HepG2 (cell line): ENCODE results near the gene CKS2. TPM values are rescaled to one million over a fixed set of nuclear protein-coding genes. Genes with fewer than 3 reads are reported as not detected.

Source experiments
- ATF1 ChIP-seq: IDR thresholded peaks from 2 replicates; pipeline ENCODE4 v1.6.1; 2016; ENCODE audit warnings: mild to moderate bottlenecking, control low read depth
- DZIP1 ChIP-seq: sonication (generic); formaldehyde crosslinking; IDR thresholded peaks from 2 replicates; pipeline ENCODE4 v1.5.0; 2020; ENCODE audit warnings: mild to moderate bottlenecking, missing genetic modification reagents
- EED ChIP-seq: sonication (generic); formaldehyde crosslinking; IDR thresholded peaks from 2 replicates; pipeline ENCODE4 v1.5.0; 2020; ENCODE audit warnings: mild to moderate bottlenecking, missing genetic modification reagents
- GATAD1 ChIP-seq: IDR thresholded peaks from 2 replicates; pipeline ENCODE4 v1.6.1; 2016; ENCODE audit warnings: missing genetic modification reagents, missing compliant biosample characterization
- HDAC6 ChIP-seq: fragments of 200-600 bp; sonication (generic); IDR thresholded peaks from 2 replicates; pipeline ENCODE4 v1.7.0; 2017; ENCODE audit warnings: mild to moderate bottlenecking, antibody characterized with exemption, low read length, low read depth
- KDM2A ChIP-seq: sonication (generic); formaldehyde crosslinking; IDR thresholded peaks from 2 replicates; pipeline ENCODE4 v1.4.0; 2020; ENCODE audit warnings: low read depth, missing genetic modification reagents, borderline replicate concordance
- KMT2A ChIP-seq: sonication (generic); formaldehyde crosslinking; IDR thresholded peaks from 2 replicates; pipeline ENCODE4 v1.4.0; 2020; ENCODE audit warnings: missing genetic modification reagents
- LBX2 ChIP-seq: sonication (generic); formaldehyde crosslinking; IDR thresholded peaks from 2 replicates; pipeline ENCODE4 v1.5.0; 2020; ENCODE audit warnings: missing genetic modification reagents, mild to moderate bottlenecking, borderline replicate concordance
- MED8 ChIP-seq: sonication (generic); formaldehyde crosslinking; IDR thresholded peaks from 2 replicates; pipeline ENCODE4 v1.8.1; 2023; ENCODE audit warnings: mild to moderate bottlenecking, missing genetic modification reagents; ENCODE audit not compliant: insufficient replicate concordance
- MEIS2 ChIP-seq: sonication (generic); formaldehyde crosslinking; IDR thresholded peaks from 2 replicates; pipeline ENCODE4 v1.9.0; 2021; ENCODE audit warnings: mild to moderate bottlenecking, missing genetic modification reagents
- MTA1 ChIP-seq: sonication (generic); formaldehyde crosslinking; IDR thresholded peaks from 2 replicates; pipeline ENCODE4 v1.4.0; 2020; ENCODE audit warnings: missing genetic modification reagents, mild to moderate bottlenecking, borderline replicate concordance
- NFIC ChIP-seq: IDR thresholded peaks from 2 replicates; pipeline ENCODE4 v1.6.1; 2012; ENCODE audit warnings: mild to moderate bottlenecking, low read length, inconsistent platforms
- NFKB2 ChIP-seq: sonication (generic); formaldehyde crosslinking; IDR thresholded peaks from 2 replicates; pipeline ENCODE4 v1.4.0; 2020; ENCODE audit warnings: missing genetic modification reagents, borderline replicate concordance
- SRSF9 ChIP-seq: fragments of 200-400 bp; formaldehyde crosslinking; IDR thresholded peaks from 2 replicates; pipeline ENCODE4 v1.6.1; 2018; ENCODE audit warnings: borderline replicate concordance, mild to moderate bottlenecking, low read depth, low read length; ENCODE audit not compliant: insufficient read depth, poor library complexity, severe bottlenecking
- SYNCRIP ChIP-seq: fragments of 200-400 bp; formaldehyde crosslinking; IDR thresholded peaks from 2 replicates; pipeline ENCODE4 v1.6.1; 2018; ENCODE audit warnings: mild to moderate bottlenecking, low read depth, low read length; ENCODE audit not compliant: insufficient read depth
- TEF ChIP-seq: sonication (generic); formaldehyde crosslinking; IDR thresholded peaks from 2 replicates; pipeline ENCODE4 v1.5.0; 2020; ENCODE audit warnings: missing genetic modification reagents
- ZNF263 ChIP-seq: sonication (generic); formaldehyde crosslinking; IDR thresholded peaks from 2 replicates; pipeline ENCODE4 v1.4.0; 2020; ENCODE audit warnings: missing genetic modification reagents
- ZNF510 ChIP-seq: sonication (generic); formaldehyde crosslinking; IDR thresholded peaks from 2 replicates; pipeline ENCODE4 v1.4.0; 2020; ENCODE audit warnings: low read depth, mild to moderate bottlenecking, missing genetic modification reagents
- ZNF547 ChIP-seq: sonication (generic); formaldehyde crosslinking; IDR thresholded peaks from 2 replicates; pipeline ENCODE4 v1.5.1; 2020; ENCODE audit warnings: mild to moderate bottlenecking, missing genetic modification reagents
- ZNF567 ChIP-seq: sonication (generic); formaldehyde crosslinking; IDR thresholded peaks from 2 replicates; pipeline ENCODE4 v1.8.1; 2023; ENCODE audit warnings: mild to moderate bottlenecking, missing genetic modification reagents, borderline replicate concordance
- ZNF691 ChIP-seq: sonication (generic); formaldehyde crosslinking; IDR thresholded peaks from 2 replicates; pipeline ENCODE4 v1.4.0; 2020; ENCODE audit warnings: missing genetic modification reagents, low read depth, mild to moderate bottlenecking, borderline replicate concordance
- ZNF740 ChIP-seq: sonication (generic); formaldehyde crosslinking; IDR thresholded peaks from 2 replicates; pipeline ENCODE4 v1.4.0; 2020; ENCODE audit warnings: missing genetic modification reagents
- ZNF766 ChIP-seq: sonication (generic); formaldehyde crosslinking; IDR thresholded peaks from 2 replicates; pipeline ENCODE4 v1.5.0; 2020; ENCODE audit warnings: missing genetic modification reagents, borderline replicate concordance
- ZNF788 ChIP-seq: sonication (generic); formaldehyde crosslinking; IDR thresholded peaks from 2 replicates; pipeline ENCODE4 v1.5.0; 2020; ENCODE audit warnings: mild to moderate bottlenecking, missing genetic modification reagents, borderline replicate concordance
- polyA plus RNA-seq, 8 experiments: library from polyadenylated mRNA; depleted of rRNA in 3 of 8; stranded (reverse) in 7 of 8; unstranded in 1 of 8; fragments of >200 nt; fragmentation: Illumina TruSeq in 4 of 8; extraction: Trizol in 4 of 8; gene quantifications; 2 replicates each; pipeline versions ENCODE4 v1.2.1 to v1.2.3, GENCODE V29; 2011 to 2016; ENCODE audit warnings: low read depth in 4 of 8, missing spikeins in 1 of 8, mixed read lengths in 1 of 8; ENCODE audit not compliant: insufficient read depth in 1 of 8
- total RNA-seq, 5 experiments: library from RNA; depleted of rRNA; stranded (reverse); fragments of >200 nt; fragmentation: Illumina TruSeq; extraction: Trizol; gene quantifications; 2 replicates each; pipeline ENCODE4 v1.2.3, GENCODE V29; 2016; ENCODE audit warnings: low read depth in 1 of 5

Gene CKS2
- total and polyA plus RNA-seq, 2 of the 13 experiments (the other 11 are each of a cell fraction or from before 2014, with no cell fraction given) = 251 to 317 TPM

GRCh38 chr9:89318123-89319014 lies 7.4 kb downstream of the CKS2 start, which contains the start of gene SECISBP2 (continued):
- peak; percentile 56; the same call in 1 of the 2 replicates for TF ChIP-seq ZNF691
- TF ChIP-seq KMT2A (CRISPR knock-in tag) = peak; percentile 95
- TF ChIP-seq NFKB2 (CRISPR knock-in tag) = peak; percentile 97; the same call in 1 of the 2 replicates
- TF ChIP-seq NFIC = no peak; the same call in 1 of the 2 replicates
- TF ChIP-seq KDM2A = peak; percentile 99
- TF ChIP-seq ZNF510 (CRISPR knock-in tag) = no peak
- TF ChIP-seq ZNF740 = peak; percentile 21; the same call in 1 of the 2 replicates
- TF ChIP-seq MEIS2 (CRISPR knock-in tag) = peak; percentile 71
- TF ChIP-seq HDAC6 = no peak
- TF ChIP-seq ATF1 (CRISPR knock-in tag) = peak; percentile 97
- peak; percentile 86; the same call in 1 of the 2 replicates for TF ChIP-seq MTA1 (CRISPR knock-in tag)
- TF ChIP-seq ZNF547 (CRISPR knock-in tag) = peak; percentile 93
- peak; percentile 88 for TF ChIP-seq MED8 (CRISPR knock-in tag)
- no peak for TF ChIP-seq EED (CRISPR knock-in tag)
- TF ChIP-seq ZNF766 (CRISPR knock-in tag) = peak; percentile 95; the same call in 1 of the 2 replicates
- no peak for TF ChIP-seq LBX2 (CRISPR knock-in tag)
- no peak for TF ChIP-seq SRSF9
- peak; percentile 88; the same call in 1 of the 2 replicates for TF ChIP-seq ZNF788 (CRISPR knock-in tag)
- TF ChIP-seq SYNCRIP = no peak
- TF ChIP-seq DZIP1 (CRISPR knock-in tag) = peak; percentile 59; the same call in 1 of the 2 replicates
- TF ChIP-seq ZNF567 (CRISPR knock-in tag) = peak; percentile 77; the same call in 1 of the 2 replicates
- TF ChIP-seq ZNF263 (CRISPR knock-in tag) = 0 out of 2 replicates have a peak, but pooled peaks have one; percentile 36
- TF ChIP-seq GATAD1 (CRISPR knock-in tag) = peak; percentile 98
- peak; percentile 44; the same call in 1 of the 2 replicates for TF ChIP-seq TEF (CRISPR knock-in tag)
